A673 (cell line): ENCODE results near the gene GNG4. TPM values are rescaled to one million over a fixed set of nuclear protein-coding genes. Genes with fewer than 3 reads are reported as not detected.

ENCODE experiments used
- BruUV-seq: library from RNA; stranded (reverse); fragments of 400-500 nt; replicated peaks from 2 replicates; lab custom pipeline; 2021; lab: Mats Ljungman, UMichigan
- CTCF ChIA-PET: fragments of 300-600 bp; sonication (Branson Sonifier 250); formaldehyde crosslinking; loops from one replicate; lab custom pipeline; 2022; ENCODE audit warnings: antibody characterized with exemption; lab: Charles Lee
- POLR2A ChIA-PET: fragments of 300-600 bp; sonication (Branson Sonifier 250); formaldehyde crosslinking; loops from one replicate; lab custom pipeline; 2022; ENCODE audit warnings: antibody characterized with exemption; ENCODE audit not compliant: low non-redundant PET; lab: Charles Lee
- DNase-seq: peaks from one replicate; pipeline ENCODE4 v3.0.0-alpha.2; 2015; ENCODE audit warnings: low spot score
- H3K27ac ChIP-seq: fragments of 200-600 bp; sonication (generic); 2 replicates; pipeline ENCODE4 v1.5.1; 2016; ENCODE audit warnings: mixed run types, low read depth, mild to moderate bottlenecking, mixed read lengths, antibody characterized with exemption, low read length; ENCODE audit not compliant: poor library complexity, severe bottlenecking
- H3K27me3 ChIP-seq: fragments of 200-600 bp; sonication (generic); replicated peaks from 2 replicates; pipeline ENCODE4 v1.6.1; 2017; ENCODE audit warnings: mixed run types, low read depth, mild to moderate bottlenecking, mixed read lengths, antibody characterized with exemption, low read length; ENCODE audit not compliant: insufficient read depth, poor library complexity
- H3K36me3 ChIP-seq: fragments of 200-600 bp; sonication (generic); 2 replicates; pipeline ENCODE4 v1.6.1; 2016; ENCODE audit warnings: mixed run types, mild to moderate bottlenecking, mixed read lengths, antibody characterized with exemption, low read length; ENCODE audit not compliant: insufficient read depth, poor library complexity, severe bottlenecking
- H3K4me1 ChIP-seq: fragments of 200-600 bp; sonication (generic); 2 replicates; pipeline ENCODE4 v1.6.1; 2017; ENCODE audit warnings: mixed run types, mild to moderate bottlenecking, mixed read lengths, antibody characterized with exemption, low read length; ENCODE audit not compliant: insufficient read depth, poor library complexity, severe bottlenecking
- H3K4me3 ChIP-seq: fragments of 200-600 bp; sonication (generic); 2 replicates; pipeline ENCODE4 v1.5.1; 2016; ENCODE audit warnings: low read depth, mixed run types, mild to moderate bottlenecking, mixed read lengths, low read length; ENCODE audit not compliant: poor library complexity, severe bottlenecking
- H3K9me3 ChIP-seq: fragments of 200-600 bp; sonication (generic); 2 replicates; pipeline ENCODE4 v1.6.1; 2016; ENCODE audit warnings: mixed run types, low read depth, mild to moderate bottlenecking, mixed read lengths, antibody characterized with exemption, low read length; ENCODE audit not compliant: poor library complexity, severe bottlenecking
- EZH2 ChIP-seq: fragments of 200-600 bp; sonication (generic); IDR thresholded peaks from 2 replicates; pipeline ENCODE4 v1.6.1; 2017; ENCODE audit warnings: borderline replicate concordance, low read depth, mild to moderate bottlenecking, mixed read lengths, antibody characterized with exemption, low read length; ENCODE audit not compliant: poor library complexity, severe bottlenecking
- intact Hi-C: fragments of 100-400 bp; cut with micrococcal nuclease; formaldehyde crosslinking; loops from one replicate; pipeline ENCODE4 v1.10.0; 2022; ENCODE audit not compliant: unreplicated experiment
- total RNA-seq: library from RNA; stranded (reverse); gene quantifications from 2 replicates; pipeline ENCODE4 v1.2.3, GENCODE V29; 2021
- TF ChIP-seq, protein P1 (sequence below): fragments of 300-800, 200-600 bp; sonication (generic); conservative IDR thresholded peaks from 2 replicates; pipeline ENCODE4 v1.5.1; 2017; ENCODE audit warnings: low read depth, mild to moderate bottlenecking, antibody characterized with exemption, low read length, moderate library complexity, mixed read lengths

GNG4 gene
- total RNA-seq, 1 experiment from 2014 or later: 11.0 TPM

DNA sequence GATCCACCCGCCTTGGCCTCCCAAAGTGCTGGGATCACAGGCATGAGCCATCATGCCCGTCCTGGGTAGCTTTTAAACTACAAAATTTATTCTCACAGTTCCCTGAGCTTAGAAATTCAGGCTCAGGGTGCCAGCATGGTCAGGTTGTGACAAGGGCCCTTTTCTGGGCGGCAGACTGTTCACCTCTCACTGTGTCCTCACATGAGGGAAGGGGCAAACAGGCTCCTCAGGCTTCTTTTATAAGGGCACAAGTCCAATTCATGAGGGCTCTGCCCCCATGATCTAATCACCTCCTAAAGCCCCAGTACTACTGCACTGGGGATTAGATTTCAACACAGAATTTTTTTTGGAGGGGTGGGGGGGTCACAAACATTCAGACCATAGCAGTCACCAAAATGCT lies 36.8 kb downstream of the GNG4 start:
- intact Hi-C loops: no loop called here
- no peaks in the 10 kb centered on the region for H3K4me1 ChIP-seq
- no peak overlapping the region for H3K4me3 ChIP-seq
- H3K36me3 ChIP-seq: no peaks in the 10 kb centered on the region
- H3K27me3 ChIP-seq: no peaks in the 10 kb centered on the region
- ChIA-PET CTCF (no interaction called here), POLR2A (no interaction called here)
- DNase-seq: no peak
- no TSS peak for BruUV-seq
- no peaks in the 10 kb centered on the region for H3K9me3 ChIP-seq
- no peak overlapping the region for H3K27ac ChIP-seq
- TF ChIP-seq EZH2: no peak
- TF ChIP-seq, protein P1, sequence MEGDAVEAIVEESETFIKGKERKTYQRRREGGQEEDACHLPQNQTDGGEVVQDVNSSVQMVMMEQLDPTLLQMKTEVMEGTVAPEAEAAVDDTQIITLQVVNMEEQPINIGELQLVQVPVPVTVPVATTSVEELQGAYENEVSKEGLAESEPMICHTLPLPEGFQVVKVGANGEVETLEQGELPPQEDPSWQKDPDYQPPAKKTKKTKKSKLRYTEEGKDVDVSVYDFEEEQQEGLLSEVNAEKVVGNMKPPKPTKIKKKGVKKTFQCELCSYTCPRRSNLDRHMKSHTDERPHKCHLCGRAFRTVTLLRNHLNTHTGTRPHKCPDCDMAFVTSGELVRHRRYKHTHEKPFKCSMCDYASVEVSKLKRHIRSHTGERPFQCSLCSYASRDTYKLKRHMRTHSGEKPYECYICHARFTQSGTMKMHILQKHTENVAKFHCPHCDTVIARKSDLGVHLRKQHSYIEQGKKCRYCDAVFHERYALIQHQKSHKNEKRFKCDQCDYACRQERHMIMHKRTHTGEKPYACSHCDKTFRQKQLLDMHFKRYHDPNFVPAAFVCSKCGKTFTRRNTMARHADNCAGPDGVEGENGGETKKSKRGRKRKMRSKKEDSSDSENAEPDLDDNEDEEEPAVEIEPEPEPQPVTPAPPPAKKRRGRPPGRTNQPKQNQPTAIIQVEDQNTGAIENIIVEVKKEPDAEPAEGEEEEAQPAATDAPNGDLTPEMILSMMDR: no peak

DNA sequence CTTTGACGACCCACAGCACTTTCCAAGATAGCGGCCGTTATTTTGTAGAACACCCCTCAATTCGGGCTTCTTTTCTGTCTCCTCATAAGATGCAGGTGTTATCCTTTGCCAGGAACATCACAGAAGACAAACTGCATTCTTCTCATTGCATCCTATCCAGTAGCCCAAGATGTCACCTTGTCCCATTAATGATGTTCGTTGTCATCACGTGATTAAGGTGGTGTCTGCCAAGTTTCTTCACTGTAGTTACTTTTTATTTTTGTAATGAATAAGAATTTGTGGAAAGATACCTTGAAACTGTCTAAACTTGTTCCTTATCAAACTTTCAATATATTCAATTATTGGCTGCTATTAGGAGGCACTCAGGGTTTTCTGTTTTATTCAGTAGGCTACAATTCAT lies 39.4 kb downstream of the GNG4 start:
- BruUV-seq: no TSS peak
- TF ChIP-seq, protein P1: no peak
- TF ChIP-seq EZH2: no peak
- intact Hi-C loops: no loop called here
- no peaks in the 10 kb centered on the region for H3K27me3 ChIP-seq
- no peaks in the 10 kb centered on the region for H3K36me3 ChIP-seq
- CTCF ChIA-PET: no interaction called here
- DNase-seq: no peak
- H3K4me3 ChIP-seq: no peak overlapping the region
- POLR2A ChIA-PET: interaction anchor here (0.7 kb wide), 1 partner anchor 28 kb away, joined by 12 read pairs; no protein-coding TSS in a partner anchor
- no peaks in the 10 kb centered on the region for H3K4me1 ChIP-seq
- H3K9me3 ChIP-seq: no peaks in the 10 kb centered on the region
- no peak overlapping the region for H3K27ac ChIP-seq

DNA sequence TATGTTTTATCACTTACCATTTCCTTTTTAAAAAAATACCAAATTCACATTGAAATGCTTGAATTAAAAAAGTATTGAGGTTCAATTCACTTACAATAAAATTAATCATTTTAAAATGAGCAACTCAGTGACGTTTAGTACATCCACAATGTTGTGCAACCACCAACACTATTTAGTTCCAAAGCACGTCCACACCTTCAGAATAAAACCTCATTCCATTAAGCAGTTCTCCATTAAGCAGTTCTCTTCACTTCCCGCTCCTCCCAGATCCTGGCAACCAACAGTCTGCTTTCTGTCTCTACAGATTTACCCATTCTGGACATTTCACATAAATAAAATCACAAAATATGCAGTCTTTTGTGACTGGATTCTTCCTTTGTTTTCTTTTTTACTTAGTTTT lies 41.3 kb downstream of the GNG4 start:
- ChIA-PET POLR2A (no interaction called here), CTCF (no interaction called here)
- intact Hi-C loops: loop anchor here (10.0 kb wide), 1 partner anchor 93 kb away; no protein-coding TSS in a partner anchor
- no peaks in the 10 kb centered on the region for H3K36me3 ChIP-seq
- no peak overlapping the region for H3K27ac ChIP-seq
- H3K4me1 ChIP-seq: no peaks in the 10 kb centered on the region
- TF ChIP-seq, protein P1: no peak
- TF ChIP-seq EZH2: no peak
- no peaks in the 10 kb centered on the region for H3K27me3 ChIP-seq
- DNase-seq: no peak
- H3K4me3 ChIP-seq: no peak overlapping the region
- H3K9me3 ChIP-seq: no peaks in the 10 kb centered on the region
- BruUV-seq: no TSS peak
